HEK293 (cell line): ENCODE measurements around the gene PRSS16.
A peak's percentile ranks its signal among the peaks of the same experiment; 100 is the strongest.

Experiments used
- CTCF ChIA-PET: fragments of 350-600 bp; formaldehyde crosslinking; extraction: SDS; loops from one replicate; lab custom pipeline; 2021; ENCODE audit warnings: antibody characterized with exemption; lab: Yijun Ruan, JAX
- POLR2A ChIA-PET: fragments of 300-600 bp; formaldehyde crosslinking; extraction: SDS; loops from one replicate; lab custom pipeline; 2020; ENCODE audit warnings: antibody characterized with exemption, inconsistent platforms; lab: Yijun Ruan, JAX
- H3K27ac ChIP-seq: fragments of 200-500 bp; sonication (Bioruptor generic); 2 replicates; pipeline ENCODE4 v1.5.1; 2014; ENCODE audit warnings: low read depth, low read length, control low read depth, inconsistent platforms; ENCODE audit errors: extremely low read depth
- H3K36me3 ChIP-seq, 2 experiments: fragments of 200-500 bp in 1 of 2; sonication (Bioruptor generic) in 1 of 2; 1 replicate in 1 of 2; 2 replicates in 1 of 2; pipeline ENCODE4 v1.5.1; 2014 to 2017; ENCODE audit warnings: inconsistent platforms in 2 of 2, low read length in 2 of 2; ENCODE audit not compliant: control insufficient read depth in 2 of 2, insufficient read depth in 1 of 2
- H3K4me1 ChIP-seq: fragments of 200-500 bp; sonication (Bioruptor generic); 2 replicates; pipeline ENCODE4 v1.5.1; 2014; ENCODE audit warnings: mild to moderate bottlenecking, low read length, inconsistent platforms; ENCODE audit not compliant: control insufficient read depth, insufficient read depth
- H3K4me3 ChIP-seq: 2 replicates; pipeline ENCODE4 v1.5.1; 2011; ENCODE audit warnings: low read depth, mild to moderate bottlenecking, control low read depth, low read length, moderate library complexity
- H3K9me3 ChIP-seq: fragments of 200-500 bp; sonication (Bioruptor generic); 2 replicates; pipeline ENCODE4 v1.5.1; 2014; ENCODE audit warnings: low read depth, low read length, inconsistent platforms; ENCODE audit not compliant: control insufficient read depth, insufficient read depth
- GFI1B ChIP-seq: fragments of 450-650 bp; formaldehyde crosslinking; IDR thresholded peaks from 2 replicates; pipeline ENCODE4 v1.5.1; 2016; ENCODE audit warnings: missing biosample characterization, missing genetic modification characterization
- HOXA7 ChIP-seq: sonication (generic); formaldehyde crosslinking; IDR thresholded peaks from 2 replicates; pipeline ENCODE4 v1.8.1; 2022; ENCODE audit warnings: missing genetic modification reagents, borderline replicate concordance
- MYNN ChIP-seq: fragments of 450-650 bp; formaldehyde crosslinking; IDR thresholded peaks from 2 replicates; pipeline ENCODE4 v1.5.1; 2016; ENCODE audit warnings: missing biosample characterization, missing genetic modification characterization, borderline replicate concordance
- PRDM1 ChIP-seq: fragments of 450-650 bp; formaldehyde crosslinking; IDR thresholded peaks from 2 replicates; pipeline ENCODE4; 2016; ENCODE audit warnings: missing biosample characterization, missing genetic modification characterization
- PRDM10 ChIP-seq: fragments of 450-650 bp; formaldehyde crosslinking; IDR thresholded peaks from 2 replicates; pipeline ENCODE4 v1.5.1; 2016; ENCODE audit warnings: missing biosample characterization, missing genetic modification characterization
- TRIM28 ChIP-seq: IDR thresholded peaks from 2 replicates; pipeline ENCODE4 v1.6.1; 2011; ENCODE audit warnings: low read length, control low read depth, borderline replicate concordance
- TSHZ1 ChIP-seq: fragments of 450-650 bp; formaldehyde crosslinking; IDR thresholded peaks from 2 replicates; pipeline ENCODE4 v1.5.1; 2016; ENCODE audit warnings: missing biosample characterization, missing genetic modification characterization, borderline replicate concordance
- ZBTB10 ChIP-seq: fragments of 450-650 bp; formaldehyde crosslinking; IDR thresholded peaks from 2 replicates; pipeline ENCODE4 v1.5.1; 2016; ENCODE audit warnings: missing biosample characterization, missing genetic modification characterization
- ZNF280D ChIP-seq: fragments of 450-650 bp; formaldehyde crosslinking; IDR thresholded peaks from 2 replicates; pipeline ENCODE4 v1.5.1; 2016; ENCODE audit warnings: missing biosample characterization, missing genetic modification characterization
- ZNF518A ChIP-seq: fragments of 450-650 bp; formaldehyde crosslinking; conservative IDR thresholded peaks from 2 replicates; pipeline ENCODE4 v1.5.1; 2016; ENCODE audit warnings: low read depth, missing biosample characterization, missing genetic modification characterization
- ZNF548 ChIP-seq: fragments of 450-650 bp; formaldehyde crosslinking; IDR thresholded peaks from 2 replicates; pipeline ENCODE4 v1.5.1; 2016; ENCODE audit warnings: missing biosample characterization, missing genetic modification characterization
- ZNF623 ChIP-seq: fragments of 450-650 bp; formaldehyde crosslinking; IDR thresholded peaks from 2 replicates; pipeline ENCODE4 v1.5.1; 2016; ENCODE audit warnings: missing biosample characterization, missing genetic modification characterization
- ZNF658 ChIP-seq: fragments of 450-650 bp; formaldehyde crosslinking; IDR thresholded peaks from 2 replicates; pipeline ENCODE4; 2016; ENCODE audit warnings: missing biosample characterization, missing genetic modification characterization
- ZNF692 ChIP-seq: fragments of 450-650 bp; formaldehyde crosslinking; IDR thresholded peaks from 2 replicates; pipeline ENCODE4 v1.5.1; 2016; ENCODE audit warnings: missing biosample characterization, missing genetic modification characterization
- ZXDB ChIP-seq: fragments of 450-650 bp; formaldehyde crosslinking; IDR thresholded peaks from 2 replicates; pipeline ENCODE4 v1.5.1; 2016; ENCODE audit warnings: missing biosample characterization, missing genetic modification characterization

Gene PRSS16

GRCh38 chr6:27234576-27234975 lies 12.9 kb upstream of the PRSS16 start (continued):
- TF ChIP-seq ZNF518A (tag by site-specific recombination): no peak
- no peak for TF ChIP-seq ZNF280D (tag by site-specific recombination)
- no peak for TF ChIP-seq ZNF623
- no peak for TF ChIP-seq MYNN (tag by site-specific recombination)
- TF ChIP-seq HOXA7: no peak
- TF ChIP-seq ZBTB10 (tag by site-specific recombination): no peak
- no peak for TF ChIP-seq GFI1B
- TF ChIP-seq, all 188 proteins: peak for 0

GRCh38 chr6:27237089-27237803 lies 10.3 kb upstream of the PRSS16 start:
- Histone ChIP-seq H3K4me3 (no peak overlapping the region), H3K9me3 (no peaks in the 10 kb centered on the region), H3K27ac (no peak overlapping the region), H3K4me1 (no peaks in the 10 kb centered on the region), H3K36me3 (no peaks in the 10 kb centered on the region)
- ChIA-PET POLR2A (interaction anchor here (1.1 to 1.9 kb wide), 4 partner anchors 14 to 570 kb away, joined by 3 to 17 read pairs (median 6); a partner anchor contains a TSS), CTCF (interaction anchor here (0.6 to 1.4 kb wide), 2 partner anchors 14 to 914 kb away, joined by 3 to 6 read pairs; no protein-coding TSS in a partner anchor)
- no peak for TF ChIP-seq ZNF658 (tag by site-specific recombination)
- TF ChIP-seq PRDM1: 0 out of 2 replicates have a peak, but pooled peaks have one; percentile 33
- no peak for TF ChIP-seq TSHZ1
- TF ChIP-seq ZNF548 (tag by site-specific recombination): no peak
- TF ChIP-seq PRDM10 (tag by site-specific recombination): peak; percentile 21; the same call in 1 of the 2 replicates
- TF ChIP-seq TRIM28: no peak
- peak; percentile 41; the same call in 1 of the 2 replicates for TF ChIP-seq ZXDB (tag by site-specific recombination)
- 0 out of 2 replicates have a peak, but pooled peaks have one; percentile 36 for TF ChIP-seq ZNF692 (tag by site-specific recombination)
